Measurements from ENCODE around the gene AACS. TPM values are rescaled to one million over a fixed set of nuclear protein-coding genes. Genes with fewer than 3 reads are reported as not detected.

Gene AACS, protein sequence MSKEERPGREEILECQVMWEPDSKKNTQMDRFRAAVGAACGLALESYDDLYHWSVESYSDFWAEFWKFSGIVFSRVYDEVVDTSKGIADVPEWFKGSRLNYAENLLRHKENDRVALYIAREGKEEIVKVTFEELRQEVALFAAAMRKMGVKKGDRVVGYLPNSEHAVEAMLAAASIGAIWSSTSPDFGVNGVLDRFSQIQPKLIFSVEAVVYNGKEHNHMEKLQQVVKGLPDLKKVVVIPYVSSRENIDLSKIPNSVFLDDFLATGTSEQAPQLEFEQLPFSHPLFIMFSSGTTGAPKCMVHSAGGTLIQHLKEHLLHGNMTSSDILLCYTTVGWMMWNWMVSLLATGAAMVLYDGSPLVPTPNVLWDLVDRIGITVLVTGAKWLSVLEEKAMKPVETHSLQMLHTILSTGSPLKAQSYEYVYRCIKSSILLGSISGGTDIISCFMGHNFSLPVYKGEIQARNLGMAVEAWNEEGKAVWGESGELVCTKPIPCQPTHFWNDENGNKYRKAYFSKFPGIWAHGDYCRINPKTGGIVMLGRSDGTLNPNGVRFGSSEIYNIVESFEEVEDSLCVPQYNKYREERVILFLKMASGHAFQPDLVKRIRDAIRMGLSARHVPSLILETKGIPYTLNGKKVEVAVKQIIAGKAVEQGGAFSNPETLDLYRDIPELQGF
- total RNA-seq: 20.8 and 27.5 TPM in 2 replicates
- 4.8 TPM for total RNA-seq (2013)
- polyA plus RNA-seq: 6.1 and 6.8 TPM in 2 replicates
- 6.1 and 7.8 TPM in 2 replicates for polyA minus RNA-seq

DNA sequence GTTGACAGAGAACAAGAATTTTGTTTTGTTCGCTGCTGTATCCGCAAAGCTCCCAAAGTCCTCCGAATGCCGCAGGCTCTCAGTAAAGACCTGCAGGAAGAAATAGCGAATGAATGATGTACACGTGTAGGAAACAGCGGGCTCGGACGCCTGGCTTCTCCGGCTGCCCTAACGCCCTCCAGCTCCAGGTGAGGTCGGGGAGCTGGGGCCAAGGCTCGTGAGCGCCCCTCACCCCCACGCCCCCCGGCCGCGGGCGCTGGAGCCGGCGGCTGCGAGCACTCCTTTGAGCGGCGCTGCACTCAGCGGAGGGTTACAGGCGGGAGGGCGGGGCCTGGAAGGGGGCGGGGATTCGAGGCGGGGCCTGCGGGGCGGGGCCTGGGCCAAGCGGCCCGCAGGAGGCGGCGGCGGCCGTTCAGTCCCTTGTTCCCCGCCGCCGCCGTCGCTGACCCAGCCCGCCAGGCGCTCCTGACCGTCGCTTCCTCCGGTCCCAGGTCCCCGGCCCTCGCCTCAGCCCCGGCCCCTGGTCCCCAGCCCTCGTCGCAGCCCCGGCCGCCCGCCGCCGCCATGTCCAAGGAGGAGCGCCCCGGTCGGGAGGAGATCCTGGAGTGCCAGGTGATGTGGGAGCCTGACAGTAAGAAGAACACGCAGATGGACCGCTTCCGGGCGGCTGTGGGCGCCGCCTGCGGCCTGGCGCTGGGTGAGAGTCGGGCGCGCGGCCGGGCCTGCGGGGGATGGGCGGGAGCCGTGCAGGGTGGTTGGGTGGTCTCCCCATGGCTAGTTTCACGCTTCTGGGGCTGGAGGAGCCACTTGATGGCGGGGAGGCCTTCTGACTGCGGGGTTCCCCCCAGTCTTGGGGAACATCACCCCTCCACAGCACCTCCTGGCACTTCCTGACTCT is at the start of gene AACS:
TSS of gene AACS (plus strand) at position 415 of the 898 bp plus-strand sequence. CDS start at position 565, 150 bp downstream.
- DNase-seq (peak; percentile 85), ATAC-seq (ENCODE audit: low read depth) (peak; percentile 99)
- no peaks in the 10 kb centered on the region for H4K20me1 ChIP-seq (ENCODE audit: control insufficient read depth, insufficient read depth, low read length, poor library complexity, severe bottlenecking)
- intact Hi-C loops (cut with micrococcal nuclease): loop anchor here (1.0 to 2.0 kb wide), 4 partner anchors 16 to 202 kb away; partner anchors contain the start of genes BRI3BP, DHX37 and SCARB1
- peak within 1 kb of the TSS; percentile 95 for H3K4me2 ChIP-seq (replicated peaks; ENCODE audit: low read depth, low read length, poor library complexity, severe bottlenecking)
- H3K27ac ChIP-seq (ENCODE audit: low read length in 2 of 2): peak within 1 kb of the TSS in 1 of 2 donors; percentile 72
- ChIA-PET CTCF (interaction anchor here (1.1 kb wide), 1 partner anchor 72 kb away, joined by 3 read pairs; the partner anchor contains the start of gene BRI3BP), POLR2A (interaction anchor here (0.6 kb wide), 1 partner anchor 1079 kb away, joined by 3 read pairs; no protein-coding TSS in a partner anchor)
- peaks cover 0 to 9% (median 0%) of the 10 kb centered on the region in 3 donors for H3K9me3 ChIP-seq (ENCODE audit: control extremely low read depth in 1 of 3, control insufficient read depth in 2 of 3, insufficient read depth in 1 of 3, low read length in 2 of 3)
- Mint-ChIP-seq H3K27ac (peak within 1 kb of the TSS; percentile 26), H3K4me3 (peak within 1 kb of the TSS; percentile 85), H3K27me3 (peaks cover 6% of the 10 kb centered on the region), H3K9me3 (ENCODE audit: insufficient read depth) (no peaks in the 10 kb centered on the region), H3K4me1 (peaks cover 13% of the 10 kb centered on the region)
- peak within 1 kb of the TSS; percentile 96 for H2AFZ ChIP-seq (ENCODE audit: insufficient read depth, low read depth, low read length, poor library complexity, severe bottlenecking)
- no peaks in the 10 kb centered on the region for H3K36me3 ChIP-seq (replicated peaks in 1 of 2; ENCODE audit: control extremely low read depth in 1 of 2, control insufficient read depth in 1 of 2, extremely low read depth in 1 of 2, insufficient read depth in 2 of 2, low read length in 1 of 2)
- under 1% methylated on average over 69 of the region's 80 CpGs for WGBS (ENCODE audit: insufficient coverage)
- H3K79me2 ChIP-seq (ENCODE audit: control insufficient read depth, insufficient read depth, low read length): peaks cover 4% of the 10 kb centered on the region
- TF ChIP-seq EZH2 (IDR thresholded peaks at IDR 0.05; ENCODE audit: borderline replicate concordance, insufficient read depth, low read depth, low read length, poor library complexity, severe bottlenecking): no peak
- TF ChIP-seq, protein P1, sequence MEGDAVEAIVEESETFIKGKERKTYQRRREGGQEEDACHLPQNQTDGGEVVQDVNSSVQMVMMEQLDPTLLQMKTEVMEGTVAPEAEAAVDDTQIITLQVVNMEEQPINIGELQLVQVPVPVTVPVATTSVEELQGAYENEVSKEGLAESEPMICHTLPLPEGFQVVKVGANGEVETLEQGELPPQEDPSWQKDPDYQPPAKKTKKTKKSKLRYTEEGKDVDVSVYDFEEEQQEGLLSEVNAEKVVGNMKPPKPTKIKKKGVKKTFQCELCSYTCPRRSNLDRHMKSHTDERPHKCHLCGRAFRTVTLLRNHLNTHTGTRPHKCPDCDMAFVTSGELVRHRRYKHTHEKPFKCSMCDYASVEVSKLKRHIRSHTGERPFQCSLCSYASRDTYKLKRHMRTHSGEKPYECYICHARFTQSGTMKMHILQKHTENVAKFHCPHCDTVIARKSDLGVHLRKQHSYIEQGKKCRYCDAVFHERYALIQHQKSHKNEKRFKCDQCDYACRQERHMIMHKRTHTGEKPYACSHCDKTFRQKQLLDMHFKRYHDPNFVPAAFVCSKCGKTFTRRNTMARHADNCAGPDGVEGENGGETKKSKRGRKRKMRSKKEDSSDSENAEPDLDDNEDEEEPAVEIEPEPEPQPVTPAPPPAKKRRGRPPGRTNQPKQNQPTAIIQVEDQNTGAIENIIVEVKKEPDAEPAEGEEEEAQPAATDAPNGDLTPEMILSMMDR (IDR thresholded peaks at IDR 0.05): no peak
- peak within 1 kb of the TSS; percentile 89 for H3K9ac ChIP-seq (ENCODE audit: low read length)
- peak within 1 kb of the TSS; percentile 40 to 79 (median 74) for H3K4me3 ChIP-seq (ENCODE audit: control extremely low read depth in 1 of 5, extremely low read depth in 1 of 5, insufficient read depth in 1 of 5, low read depth in 2 of 5, low read length in 4 of 5)
- peaks cover 0 to 6% (median 0%) of the 10 kb centered on the region in 4 experiments for H3K27me3 ChIP-seq (replicated peaks in 1 of 4; ENCODE audit: control extremely low read depth in 1 of 4, control insufficient read depth in 3 of 4, insufficient read depth in 4 of 4, low read length in 3 of 4)
- H3K4me1 ChIP-seq (ENCODE audit: control insufficient read depth in 2 of 2, insufficient read depth in 2 of 2, low read length in 2 of 2): peaks cover 10 to 12% of the 10 kb centered on the region in 2 donors
